Activated effector memory CD4-positive, alpha-beta T cell treated with Interleukin-2 at 50 U/mL for 16 hours (primary cell): Measurements from ENCODE around the gene MUSTN1.

Source experiments
- DNase-seq: peaks from one replicate; pipeline ENCODE4 v3.0.0-alpha.2; 2020

The MUSTN1 gene

DNA sequence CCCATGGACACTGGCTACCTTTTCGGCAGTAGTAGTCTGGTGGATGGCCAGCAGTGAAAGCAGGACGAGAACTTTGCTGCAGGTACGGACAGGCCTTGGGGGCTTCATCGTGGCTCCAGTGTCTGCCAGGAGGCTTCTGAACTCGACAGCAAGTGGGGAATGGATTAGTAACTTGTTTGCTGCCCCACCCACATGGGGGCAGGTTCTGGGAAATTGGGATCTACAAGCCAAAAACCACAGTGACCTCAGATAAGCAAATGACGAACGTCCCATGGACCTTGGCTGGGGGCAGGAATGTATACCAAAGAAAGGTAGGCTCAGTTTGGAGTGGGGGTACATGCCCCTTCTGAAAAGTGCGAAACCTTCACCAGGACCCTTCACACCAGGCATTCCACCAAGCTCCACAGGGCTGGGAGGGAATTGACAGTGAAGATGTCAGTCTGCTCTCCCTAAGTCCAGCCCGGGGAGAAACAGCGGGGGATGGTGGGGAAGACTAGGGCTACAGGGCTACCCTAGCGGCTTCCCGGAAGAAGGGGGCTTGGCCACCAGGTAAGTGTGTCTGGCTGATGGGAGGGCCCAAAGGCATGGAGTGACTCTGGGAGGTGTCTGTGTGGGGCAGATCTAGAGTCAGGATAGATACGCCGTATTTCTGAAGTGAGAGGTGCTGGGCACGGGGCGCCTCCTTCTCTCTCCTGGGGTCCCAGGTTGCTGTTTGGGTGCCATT, 4.1 kb downstream of the MUSTN1 start, which contains the start of gene ITIH4:
Gene ITIH4 (minus strand): TSS at position 138 of the 724 bp plus-strand sequence. CDS start 30 bp downstream, at position 108.
- no peak for DNase-seq

GRCh38 chr3:52829906-52830463, 4.8 kb downstream of the MUSTN1 start:
- no peak for DNase-seq

GRCh38 chr3:52829482-52829881, 5.3 kb downstream of the MUSTN1 start:
- DNase-seq = no peak

- no peak for DNase-seq
Observed at GRCh38 chr3:52827866-52828376, 6.9 kb downstream of the MUSTN1 start.

- no peak for DNase-seq
Observed at GRCh38 chr3:52827441-52827840, 7.4 kb downstream of the MUSTN1 start.

GRCh38 chr3:52824037-52824436, 10.8 kb downstream of the MUSTN1 start:
- no peak for DNase-seq

DNA sequence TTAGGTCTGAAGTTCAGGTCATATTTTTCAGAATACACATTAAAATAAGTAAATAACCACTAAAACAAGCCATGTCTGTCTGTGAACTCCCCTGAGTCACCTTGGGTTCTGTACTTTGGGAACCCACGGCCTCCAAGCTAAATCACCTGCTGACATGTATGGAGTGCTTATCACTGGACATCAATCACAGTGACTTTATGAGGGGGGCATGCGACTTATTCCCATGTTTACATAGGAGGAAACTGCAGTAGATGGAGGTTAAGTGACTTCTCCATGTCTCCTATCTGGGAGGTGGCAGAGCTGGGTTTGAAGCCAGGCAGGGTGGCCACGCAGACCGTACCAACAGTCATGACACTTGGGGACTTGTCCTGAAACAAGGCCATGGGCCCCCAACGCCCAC, 12.5 kb downstream of the MUSTN1 start:
- no peak for DNase-seq

GRCh38 chr3:52820736-52821135, 14.1 kb downstream of the MUSTN1 start:
- no peak for DNase-seq

DNA sequence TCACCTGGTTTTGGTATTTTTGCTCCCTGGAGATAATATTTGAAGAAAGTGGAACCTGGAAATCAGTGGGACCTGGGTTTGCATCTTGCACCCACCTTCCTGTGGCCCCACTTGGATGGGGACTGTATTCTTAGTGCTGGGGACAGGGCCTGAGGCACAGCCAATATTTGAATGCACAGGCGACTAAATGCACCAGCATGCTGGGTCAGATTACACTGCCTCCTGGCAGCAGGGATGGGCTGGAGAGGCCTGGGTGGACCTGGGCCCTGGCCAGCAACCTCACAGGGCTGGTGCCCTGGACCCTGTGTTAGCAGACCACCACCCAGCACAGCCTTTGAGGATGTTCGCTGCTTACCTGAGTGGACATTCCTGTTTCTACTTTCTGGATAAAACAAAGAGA, 14.9 kb downstream of the MUSTN1 start:
- DNase-seq = no peak

DNA sequence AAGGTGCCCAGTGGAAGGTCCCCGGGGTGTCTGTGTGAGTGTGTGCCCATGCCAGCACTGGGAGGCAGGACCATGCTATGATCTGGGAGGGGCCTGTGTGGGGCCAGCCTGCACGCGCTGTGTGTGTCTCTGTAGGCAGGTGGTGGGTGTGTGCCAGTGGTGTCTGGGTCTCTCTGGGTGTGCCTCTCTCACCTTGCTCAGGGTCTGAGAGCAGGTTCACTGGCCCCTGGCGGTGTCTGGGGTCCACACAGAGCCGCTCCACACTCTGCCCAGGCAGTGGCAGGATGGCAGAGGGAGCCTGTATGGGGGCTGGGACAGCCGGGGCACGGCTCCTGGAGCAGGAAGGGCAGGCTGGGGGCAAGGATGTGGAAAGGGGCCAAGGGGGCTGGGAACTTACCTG, 17.0 kb downstream of the MUSTN1 start:
- DNase-seq = no peak

DNA sequence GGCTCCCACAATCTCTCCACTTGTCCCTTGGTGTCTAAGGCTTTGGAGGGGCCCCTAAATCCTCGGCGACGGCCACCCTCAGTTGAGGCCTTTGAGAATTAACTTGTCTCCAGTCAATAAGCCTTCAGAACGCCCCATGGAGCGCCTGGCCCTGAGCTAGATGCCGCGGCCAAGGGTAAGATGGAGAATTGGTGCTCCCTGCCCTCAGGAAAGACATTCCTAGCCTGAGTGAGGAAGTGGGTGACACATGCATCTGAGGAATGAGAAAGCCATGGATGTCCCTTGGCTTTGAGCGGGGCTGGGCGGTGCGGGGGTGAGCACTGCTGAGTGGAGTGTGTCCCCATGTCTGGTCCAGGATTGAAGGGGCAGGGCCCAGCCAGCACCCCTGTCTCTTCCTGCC, 17.6 kb downstream of the MUSTN1 start:
- DNase-seq = no peak

DNA sequence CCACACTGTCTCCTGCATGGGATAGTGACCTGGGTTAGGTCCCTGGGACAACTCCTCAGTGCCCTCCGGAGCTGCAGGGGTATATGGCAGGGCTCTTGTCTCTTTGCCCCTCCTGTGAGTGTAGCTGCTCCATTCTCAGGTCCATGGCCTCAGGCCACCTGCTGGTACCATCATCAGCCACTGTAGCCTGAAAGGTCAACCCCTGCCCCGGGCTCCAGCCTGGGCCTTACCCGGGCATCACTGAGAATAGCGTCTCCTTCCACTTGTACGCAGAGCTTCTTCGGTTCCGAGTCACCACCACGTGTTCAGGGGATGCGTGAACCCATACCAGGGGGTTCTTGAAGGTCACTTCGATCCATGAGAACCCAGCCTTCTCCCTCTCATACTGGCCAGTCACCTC, 18.2 kb downstream of the MUSTN1 start:
- DNase-seq = no peak

DNA sequence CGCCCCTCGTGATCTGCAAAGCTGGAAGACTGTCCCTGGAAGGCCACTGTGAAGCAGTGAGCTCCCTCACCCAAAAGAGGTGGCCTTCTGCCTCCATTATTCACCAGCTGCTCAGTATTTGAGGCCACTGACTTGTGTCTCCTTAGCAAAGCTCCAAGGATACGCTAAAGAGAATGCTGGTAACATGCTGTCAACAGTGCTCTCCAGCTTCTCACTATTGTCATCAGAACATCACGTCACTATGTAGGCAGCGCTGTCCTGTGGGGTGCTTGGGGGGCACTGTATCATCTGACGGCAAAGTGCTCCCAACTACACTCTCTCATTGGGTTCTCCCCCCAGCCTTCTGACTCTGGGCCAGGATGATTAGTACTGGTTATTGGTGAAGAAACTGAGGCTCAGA, 18.6 kb downstream of the MUSTN1 start:
- DNase-seq = no peak

- no peak for DNase-seq
Observed at GRCh38 chr3:52813810-52814209, 21.0 kb downstream of the MUSTN1 start.

GRCh38 chr3:52811452-52812011, 23.3 kb downstream of the MUSTN1 start:
- DNase-seq = no peak

GRCh38 chr3:52810923-52811322, 23.9 kb downstream of the MUSTN1 start:
- no peak for DNase-seq

DNA sequence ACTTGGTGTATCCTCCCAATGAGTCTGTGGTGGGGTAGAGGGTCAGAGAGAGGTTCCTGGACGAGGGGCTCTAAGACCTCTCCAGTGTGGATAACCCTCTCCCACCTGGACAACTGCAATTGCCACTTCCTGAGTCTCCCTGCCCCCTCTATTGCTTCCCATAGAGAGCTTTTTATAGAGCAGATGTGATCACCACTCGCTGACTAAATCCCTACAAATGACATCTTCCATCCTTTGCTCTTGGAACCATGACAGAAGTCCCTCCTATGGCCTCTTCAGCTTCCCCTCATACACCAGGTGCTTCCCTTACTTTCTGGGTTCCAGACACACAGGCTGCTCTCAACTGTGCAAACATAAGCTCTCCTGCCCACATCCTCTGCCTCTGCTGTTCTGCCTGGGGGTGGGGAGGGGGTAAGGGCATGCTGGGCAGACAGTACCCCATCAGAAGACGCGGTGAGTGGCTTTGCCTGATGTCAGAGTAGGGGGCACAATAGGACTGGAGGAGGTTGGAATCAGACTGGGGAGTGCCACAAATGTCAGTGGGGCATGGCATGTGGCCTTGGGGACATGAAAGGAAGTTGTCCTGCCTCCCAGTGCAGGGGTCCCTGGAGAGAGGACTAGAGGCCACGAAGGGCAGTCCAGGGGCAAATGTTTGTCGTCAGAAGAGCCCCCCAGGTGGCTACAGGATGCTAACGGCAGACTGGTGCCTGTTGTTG, 25.0 kb downstream of the MUSTN1 start:
- DNase-seq = no peak

- no peak for DNase-seq
Observed at GRCh38 chr3:52809149-52809548, 25.7 kb downstream of the MUSTN1 start.

GRCh38 chr3:52805270-52806039, 29.4 kb downstream of the MUSTN1 start:
- no peak for DNase-seq

- no peak for DNase-seq
Observed at GRCh38 chr3:52801839-52802238, 33.0 kb downstream of the MUSTN1 start.

- DNase-seq = no peak
Observed at GRCh38 chr3:52800079-52800478, 34.7 kb downstream of the MUSTN1 start.

DNA sequence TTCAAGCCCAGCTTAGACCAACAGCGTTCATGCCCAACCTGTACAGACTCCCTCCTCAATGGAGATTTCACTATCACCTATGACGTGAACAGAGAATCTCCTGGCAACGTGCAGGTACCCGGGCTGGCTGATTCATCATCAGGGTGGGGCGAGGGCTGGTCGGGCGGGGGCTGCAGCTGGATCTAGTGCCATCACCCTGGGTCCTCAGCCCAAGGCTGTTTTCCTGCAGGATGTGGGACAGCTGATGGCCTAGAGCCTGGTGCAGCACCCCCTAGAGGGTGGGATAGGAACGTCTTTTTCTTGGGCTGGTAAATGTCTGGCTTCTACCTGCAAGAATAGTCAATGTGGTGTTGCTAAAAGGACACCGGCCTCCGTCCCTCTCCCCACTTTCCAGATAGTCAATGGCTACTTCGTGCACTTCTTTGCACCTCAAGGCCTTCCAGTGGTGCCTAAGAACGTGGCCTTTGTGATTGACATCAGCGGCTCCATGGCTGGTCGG, 35.8 kb downstream of the MUSTN1 start:
- no peak for DNase-seq
